DMS53 treated with DMSO at 0.1 percent for 48 hours (cell line): ENCODE results near the gene NFIB.

ENCODE experiments used
- DNase-seq: peaks from one replicate; lab custom pipeline; 2025; ENCODE audit not compliant: unreplicated experiment; lab: John Stamatoyannopoulos, UW

Gene NFIB

GRCh38 chr9:14313951-14314423, at the start of gene NFIB:
Gene NFIB (minus strand): TSS chr9:14314141. CDS start chr9:14313511, 630 bp downstream.
- no peak for DNase-seq

GRCh38 chr9:14362175-14362574, 48.2 kb upstream of the NFIB start:
- DNase-seq = no peak

- no peak for DNase-seq
Observed at GRCh38 chr9:14361074-14361473, 47.1 kb upstream of the NFIB start.

GRCh38 chr9:14358523-14358922, 44.6 kb upstream of the NFIB start:
- no peak for DNase-seq

GRCh38 chr9:14356351-14357265, 42.7 kb upstream of the NFIB start:
- DNase-seq = no peak

- no peak for DNase-seq
Observed at GRCh38 chr9:14354201-14354600, 40.3 kb upstream of the NFIB start.

- no peak for DNase-seq
Observed at GRCh38 chr9:14353222-14354056, 39.5 kb upstream of the NFIB start.

- peak; percentile 6 for DNase-seq
Observed at GRCh38 chr9:14352503-14352902, 38.6 kb upstream of the NFIB start.

GRCh38 chr9:14351221-14351836, 37.4 kb upstream of the NFIB start:
- DNase-seq = no peak

GRCh38 chr9:14350754-14351153, 36.8 kb upstream of the NFIB start:
- DNase-seq = no peak

GRCh38 chr9:14350349-14350728, 36.4 kb upstream of the NFIB start:
- DNase-seq = no peak

- DNase-seq = no peak
Observed at GRCh38 chr9:14349447-14350348, 35.8 kb upstream of the NFIB start.

- no peak for DNase-seq
Observed at GRCh38 chr9:14349146-14349446, 35.2 kb upstream of the NFIB start.

GRCh38 chr9:14348373-14349145, 34.6 kb upstream of the NFIB start:
- no peak for DNase-seq

GRCh38 chr9:14348123-14348372, 34.1 kb upstream of the NFIB start:
- no peak for DNase-seq

- DNase-seq = no peak
Observed at GRCh38 chr9:14347406-14348122, 33.6 kb upstream of the NFIB start.

GRCh38 chr9:14346811-14347405, 33.0 kb upstream of the NFIB start:
- DNase-seq = no peak

- DNase-seq = no peak
Observed at GRCh38 chr9:14346231-14346791, 32.4 kb upstream of the NFIB start.
